ENCODE results near the gene TPSG1. TPM values are rescaled to one million over a fixed set of nuclear protein-coding genes. Genes with fewer than 3 reads are reported as not detected.
"Not testable (repeated sequence)": the region's sequence is repeated elsewhere in the genome, so short reads cannot be mapped to it uniquely, and the experiment has no call there.

Gene TPSG1
- total RNA-seq, 1 experiment from 2014 or later = not detected

GRCh38 chr16:1188432-1189189 is 36.5 kb downstream of the TPSG1 start:
- peak; percentile 42 for ATAC-seq
- Histone ChIP-seq H4K20me1 (ENCODE audit: insufficient read depth) (no peaks in the 10 kb centered on the region), H3K79me2 (ENCODE audit: insufficient read depth, low read length) (no peaks in the 10 kb centered on the region; the same call in 1 of the 2 replicates), H3K9ac (ENCODE audit: low read length) (no peak overlapping the region), H3K4me3 (replicated peaks in 1 of 2; ENCODE audit: low read depth in 1 of 2, low read length in 2 of 2) (no peak overlapping the region), H3K9me2 (ENCODE audit: insufficient read depth) (no peaks in the 10 kb centered on the region), H3K4me2 (ENCODE audit: low read length) (no peak overlapping the region), H3K27me3 (ENCODE audit: insufficient read depth, low read length) (no peaks in the 10 kb centered on the region), H3K4me1 (ENCODE audit: control insufficient read depth in 1 of 2, insufficient read depth in 2 of 2, low read length in 2 of 2) (peaks cover 13 to 24% of the 10 kb centered on the region in 2 experiments), H3K36me3 (ENCODE audit: control insufficient read depth in 1 of 2, insufficient read depth in 2 of 2, low read length in 2 of 2) (no peaks in the 10 kb centered on the region), H3K9me3 (ENCODE audit: control insufficient read depth in 1 of 2, insufficient read depth in 1 of 2, low read depth in 1 of 2, low read length in 2 of 2) (no peaks in the 10 kb centered on the region), H3K27ac (ENCODE audit: low read depth, low read length) (no peak overlapping the region), H2AFZ (ENCODE audit: low read depth, low read length, poor library complexity, severe bottlenecking) (no peak overlapping the region)
- BruUV-seq (replicated peaks) = no TSS peak
- intact Hi-C loops (cut with micrococcal nuclease) = no loop called here
- ChIA-PET CTCF (no interaction called here), RAD21 (ENCODE audit: low non-redundant PET in 1 of 2, low total read pairs in 2 of 2, uncharacterized antibody in 2 of 2, unreplicated experiment in 2 of 2) (no interaction called here), POLR2A (no interaction called here)
- TF ChIP-seq FOSL1 (IDR thresholded peaks at IDR 0.05; ENCODE audit: low read depth) (no peak), REST (IDR thresholded peaks at IDR 0.05; ENCODE audit: low read depth) (peak; percentile 91; the same call in 1 of the 2 replicates)
- no peak for DNase-seq (ENCODE audit: low read depth, low spot score)

GRCh38 chr16:1185460-1186207 is 39.4 kb downstream of the TPSG1 start:
- RAD21 ChIA-PET (ENCODE audit: low non-redundant PET in 1 of 2, low total read pairs in 2 of 2, uncharacterized antibody in 2 of 2, unreplicated experiment in 2 of 2); BruUV-seq (replicated peaks); H3K4me2 ChIP-seq (ENCODE audit: low read length); ATAC-seq; H3K27ac ChIP-seq (ENCODE audit: low read depth, low read length); POLR2A ChIA-PET; CTCF ChIA-PET; intact Hi-C loops (cut with micrococcal nuclease); H3K9ac ChIP-seq (ENCODE audit: low read length); H3K9me3 ChIP-seq (ENCODE audit: control insufficient read depth in 1 of 2, insufficient read depth in 1 of 2, low read depth in 1 of 2, low read length in 2 of 2); H3K9me2 ChIP-seq (ENCODE audit: insufficient read depth); H3K27me3 ChIP-seq (ENCODE audit: insufficient read depth, low read length); H4K20me1 ChIP-seq (ENCODE audit: insufficient read depth); H3K79me2 ChIP-seq (ENCODE audit: insufficient read depth, low read length); DNase-seq (ENCODE audit: low read depth, low spot score); H3K36me3 ChIP-seq (ENCODE audit: control insufficient read depth in 1 of 2, insufficient read depth in 2 of 2, low read length in 2 of 2); H3K4me3 ChIP-seq (replicated peaks in 1 of 2; ENCODE audit: low read depth in 1 of 2, low read length in 2 of 2); H2AFZ ChIP-seq (ENCODE audit: low read depth, low read length, poor library complexity, severe bottlenecking): not testable (repeated sequence)
- peaks cover 24 to 34% of the 10 kb centered on the region in 2 experiments for H3K4me1 ChIP-seq (ENCODE audit: control insufficient read depth in 1 of 2, insufficient read depth in 2 of 2, low read length in 2 of 2)
